GM13977 (cell line): Measurements from ENCODE around the gene MCRIP2.

ENCODE experiments used
- DNase-seq: peaks from one replicate; pipeline ENCODE4 v3.0.0; 2012; ENCODE audit warnings: low spot score
- CTCF ChIP-seq: IDR thresholded peaks from 2 replicates; pipeline ENCODE4 v1.5.1; 2012; ENCODE audit warnings: mild to moderate bottlenecking, control low read depth; ENCODE audit not compliant: insufficient read depth; ENCODE audit errors: extremely low read depth, missing control alignments
- in situ Hi-C: fragments of 300-500 bp; cut with MboI; formaldehyde crosslinking; loops from one replicate; pipeline ENCODE4 v1.12.0; 2022; ENCODE audit warnings: low sequenced_read_pairs, low pct_unique_long_range_greater_than_20kb, mixed read lengths, inconsistent platforms; ENCODE audit not compliant: unreplicated experiment

MCRIP2 gene

GRCh38 chr16:662597-662996 is 21.0 kb downstream of the MCRIP2 start:
- DNase-seq, result no peak
- in situ Hi-C loops, result no loop called here
- TF ChIP-seq CTCF, result no peak

- DNase-seq, result no peak
- in situ Hi-C loops, result no loop called here
- no peak for TF ChIP-seq CTCF
Observed at GRCh38 chr16:666572-666971, 24.9 kb downstream of the MCRIP2 start.

- no peak for TF ChIP-seq CTCF
- no peak for DNase-seq
- in situ Hi-C loops, result no loop called here
Observed at GRCh38 chr16:667113-667779, 25.6 kb downstream of the MCRIP2 start.

- peak; percentile 99 for TF ChIP-seq CTCF
- DNase-seq, result peak; percentile 96
- in situ Hi-C loops, result no loop called here
Observed at GRCh38 chr16:667780-668518, 26.3 kb downstream of the MCRIP2 start, which contains the start of gene RHOT2. RHOT2 (plus strand) TSS chr16:668132; CDS start chr16:668200, 68 bp downstream.

GRCh38 chr16:668519-669171 is 27.0 kb downstream of the MCRIP2 start:
- DNase-seq, result no peak
- no peak for TF ChIP-seq CTCF
- in situ Hi-C loops, result no loop called here

GRCh38 chr16:669666-670065 is 28.0 kb downstream of the MCRIP2 start:
- no peak for TF ChIP-seq CTCF
- no peak for DNase-seq
- in situ Hi-C loops, result no loop called here
